ENCODE measurements around the gene RAD51D.

DNA sequence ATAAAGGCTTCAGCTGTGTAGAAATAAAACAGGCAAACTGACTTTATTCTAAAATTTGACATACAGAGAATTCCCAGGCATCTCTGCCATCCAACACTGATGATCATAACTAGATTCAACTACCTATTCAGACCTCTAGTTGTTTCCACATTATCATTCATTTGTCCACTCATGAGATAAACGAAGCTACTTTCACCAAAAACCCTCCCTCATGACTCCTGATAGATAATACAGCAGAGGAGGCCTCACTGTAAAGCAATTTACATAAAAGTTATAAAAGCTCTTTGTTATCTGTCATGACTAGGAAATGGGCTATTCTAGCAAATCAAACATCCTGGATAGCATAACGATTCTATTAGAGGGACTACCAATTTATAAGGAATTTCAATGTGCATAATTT lies 36.6 kb downstream of the RAD51D start:
- TF ChIP-seq EGR1 (IDR thresholded peaks at IDR 0.05) (no peak), TAF1 (IDR thresholded peaks at IDR 0.05; ENCODE audit: low read depth) (no peak), CEBPB (IDR thresholded peaks at IDR 0.05) (no peak)

Measured in Ishikawa (cell line).